AG09319 (cell line): ENCODE results near the gene TPSD1.
"Not testable (repeated sequence)": the region's sequence is repeated elsewhere in the genome, so short reads cannot be mapped to it uniquely, and the experiment has no call there.

Source experiments
- DNase-seq: peaks from one replicate; pipeline ENCODE4 v3.0.0-alpha.2; 2010; ENCODE audit warnings: low read depth; ENCODE audit errors: extremely low read depth
- CTCF ChIP-seq: IDR thresholded peaks from 2 replicates; pipeline ENCODE4 v1.5.1; 2011; ENCODE audit warnings: low read depth, mild to moderate bottlenecking, inconsistent platforms, low read length, moderate library complexity

The TPSD1 gene

GRCh38 chr16:1286513-1287094 is 30.7 kb downstream of the TPSD1 start:
- no peak for TF ChIP-seq CTCF
- no peak for DNase-seq

- no peak for DNase-seq
- TF ChIP-seq CTCF, result no peak
Measured at GRCh38 chr16:1287982-1288670, 32.3 kb downstream of the TPSD1 start.

GRCh38 chr16:1288813-1289476 is 33.1 kb downstream of the TPSD1 start:
- DNase-seq, result no peak
- TF ChIP-seq CTCF, result no peak

- DNase-seq, result no peak
- no peak for TF ChIP-seq CTCF
Measured at GRCh38 chr16:1289477-1289866, 33.6 kb downstream of the TPSD1 start.

DNA sequence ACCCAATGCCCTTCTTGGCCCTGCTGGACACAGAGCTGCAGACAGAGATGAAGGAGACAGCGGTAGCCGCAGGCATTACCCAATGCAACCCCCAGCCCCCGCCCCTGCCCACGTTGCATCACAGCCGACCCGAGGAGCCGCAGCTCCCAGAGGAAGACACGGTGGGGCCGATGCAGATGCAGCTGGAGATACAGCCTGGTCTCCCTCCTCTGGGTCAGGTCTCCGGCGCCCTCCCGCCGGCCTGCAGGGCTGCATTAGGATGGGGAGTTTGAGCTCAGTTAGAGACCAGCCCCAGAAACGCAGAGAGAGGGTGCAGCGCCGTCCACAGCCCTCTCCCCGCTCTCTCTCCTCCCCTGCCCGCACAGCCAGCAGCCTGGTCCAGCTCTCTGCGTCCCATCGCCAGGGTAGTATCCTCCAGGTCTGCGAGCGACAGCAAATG is 34.2 kb downstream of the TPSD1 start:
- DNase-seq, result no peak
- no peak for TF ChIP-seq CTCF

- no peak for DNase-seq
- TF ChIP-seq CTCF, result no peak
Measured at GRCh38 chr16:1290860-1291575, 35.1 kb downstream of the TPSD1 start.

DNA sequence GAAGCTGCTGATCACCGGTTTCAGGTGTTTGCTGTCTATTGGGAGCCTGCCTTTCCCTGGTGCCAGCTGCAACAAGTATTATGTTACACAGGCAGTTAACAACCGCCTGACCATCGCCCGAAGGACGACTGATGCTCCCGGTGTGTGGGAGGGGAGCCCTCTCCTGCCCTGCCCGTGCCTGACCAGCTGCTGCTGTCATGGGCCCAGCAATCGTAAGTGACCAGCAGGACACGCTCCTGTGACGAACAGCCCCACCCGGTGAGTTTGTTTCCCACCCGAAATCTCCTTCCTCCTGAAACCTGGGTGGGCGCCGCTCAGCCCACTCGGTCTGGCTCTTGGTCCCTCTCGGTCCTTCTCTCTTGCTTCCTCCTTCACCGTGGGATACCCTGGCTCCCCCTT is 35.7 kb downstream of the TPSD1 start:
- TF ChIP-seq CTCF, result no peak

GRCh38 chr16:1292208-1292607 is 36.3 kb downstream of the TPSD1 start:
- DNase-seq, result not testable (repeated sequence)

More for the DNA sequence above, 35.7 kb downstream of the TPSD1 start:
- no peak for DNase-seq

- not testable (repeated sequence) for DNase-seq
Measured at GRCh38 chr16:1292808-1293207, 36.9 kb downstream of the TPSD1 start.
